GM18511 (cell line): ENCODE measurements around the gene LARP1.
A peak's percentile ranks its signal among the peaks of the same experiment; 100 is the strongest.

Experiments
- ATAC-seq: cut with Tn5 transposase; IDR thresholded peaks from one replicate; pipeline ENCODE4 v1.9.1; 2021; ENCODE audit warnings: mild to moderate bottlenecking, moderate library complexity; ENCODE audit not compliant: unreplicated experiment

Gene LARP1

GRCh38 chr5:154850255-154851062 lies 95.3 kb downstream of the LARP1 start, which contains the start of gene FAXDC2:
Gene FAXDC2, minus strand, starts transcription at chr5:154850603. Its CDS starts 12,425 bp downstream, at chr5:154838178.
- no peak for ATAC-seq

GRCh38 chr5:154851351-154851750 lies 96.2 kb downstream of the LARP1 start:
- no peak for ATAC-seq

- peak; percentile 71 for ATAC-seq
Measured at GRCh38 chr5:154857530-154858296, 102.5 kb downstream of the LARP1 start.

GRCh38 chr5:154858297-154858971 lies 103.3 kb downstream of the LARP1 start, which contains the start of gene CNOT8:
Gene CNOT8, plus strand, starts transcription at chr5:154858627. Its CDS starts 4,652 bp downstream, at chr5:154863279.
- peak; percentile 76 for ATAC-seq

- peak; percentile 10 for ATAC-seq
Measured at GRCh38 chr5:154858972-154859871, 104.0 kb downstream of the LARP1 start.

- ATAC-seq: no peak
Measured at GRCh38 chr5:154860123-154860522, 104.9 kb downstream of the LARP1 start.

- ATAC-seq: no peak
Measured at GRCh38 chr5:154860765-154861164, 105.6 kb downstream of the LARP1 start.

GRCh38 chr5:154861946-154862345 lies 106.8 kb downstream of the LARP1 start:
- no peak for ATAC-seq

- no peak for ATAC-seq
Measured at GRCh38 chr5:154862766-154863165, 107.6 kb downstream of the LARP1 start.

- no peak for ATAC-seq
Measured at GRCh38 chr5:154863291-154864080, 108.3 kb downstream of the LARP1 start.

- ATAC-seq: no peak
Measured at GRCh38 chr5:154865466-154866184, 110.4 kb downstream of the LARP1 start.

GRCh38 chr5:154866841-154867240 lies 111.7 kb downstream of the LARP1 start:
- no peak for ATAC-seq
